ENCODE results near the gene MTMR3.
A peak's percentile ranks its signal among the peaks of the same experiment; 100 is the strongest.

The MTMR3 gene

GRCh38 chr22:30024231-30024630 lies 141.3 kb downstream of the MTMR3 start:
- TF ChIP-seq YY1 (IDR thresholded peaks at IDR 0.05; ENCODE audit: low read depth), result no peak
- no peak for TF ChIP-seq NFIC (IDR thresholded peaks at IDR 0.05)
- no peak for TF ChIP-seq TEAD4 (IDR thresholded peaks at IDR 0.05)
- no peak for TF ChIP-seq EGR1 (IDR thresholded peaks at IDR 0.05)
- TF ChIP-seq CEBPB (IDR thresholded peaks at IDR 0.05), result no peak
- TF ChIP-seq REST (IDR thresholded peaks at IDR 0.05; ENCODE audit: low read depth), result no peak
- no peak for TF ChIP-seq MAX (IDR thresholded peaks at IDR 0.05)
- TF ChIP-seq ZBTB7A (IDR thresholded peaks at IDR 0.05; ENCODE audit: low read depth), result no peak
- no peak for TF ChIP-seq RAD21 (IDR thresholded peaks at IDR 0.05; ENCODE audit: low read depth)
- no peak for TF ChIP-seq EP300 (IDR thresholded peaks at IDR 0.05; ENCODE audit: borderline replicate concordance)
- no peak for TF ChIP-seq USF1 (IDR thresholded peaks at IDR 0.05)
- TF ChIP-seq TAF1 (IDR thresholded peaks at IDR 0.05; ENCODE audit: low read depth), result no peak
- TF ChIP-seq TCF12 (IDR thresholded peaks at IDR 0.05; ENCODE audit: low read depth), result no peak
- TF ChIP-seq FOXM1 (IDR thresholded peaks at IDR 0.05; ENCODE audit: borderline replicate concordance, low read depth), result no peak
- TF ChIP-seq CREB1 (IDR thresholded peaks at IDR 0.05; ENCODE audit: low read depth), result no peak

- TF ChIP-seq REST (IDR thresholded peaks at IDR 0.05; ENCODE audit: low read depth), result no peak
- peak; percentile 42 for TF ChIP-seq TEAD4 (IDR thresholded peaks at IDR 0.05)
- TF ChIP-seq NFIC (IDR thresholded peaks at IDR 0.05), result peak; percentile 71
- peak; percentile 59; the same call in 1 of the 2 replicates for TF ChIP-seq MAX (IDR thresholded peaks at IDR 0.05)
- peak; percentile 63 for TF ChIP-seq USF1 (IDR thresholded peaks at IDR 0.05)
Observed at GRCh38 chr22:30025221-30025620, 142.2 kb downstream of the MTMR3 start.

GRCh38 chr22:30026756-30027155 lies 143.8 kb downstream of the MTMR3 start:
- TF ChIP-seq EGR1 (IDR thresholded peaks at IDR 0.05) (no peak), YY1 (IDR thresholded peaks at IDR 0.05; ENCODE audit: low read depth) (no peak), EP300 (IDR thresholded peaks at IDR 0.05; ENCODE audit: borderline replicate concordance) (no peak), MAX (IDR thresholded peaks at IDR 0.05) (no peak), REST (IDR thresholded peaks at IDR 0.05; ENCODE audit: low read depth) (no peak)

- TF ChIP-seq TEAD4 (IDR thresholded peaks at IDR 0.05) (no peak), EP300 (IDR thresholded peaks at IDR 0.05; ENCODE audit: borderline replicate concordance) (no peak), NFIC (IDR thresholded peaks at IDR 0.05) (no peak), YY1 (IDR thresholded peaks at IDR 0.05; ENCODE audit: low read depth) (no peak), EGR1 (IDR thresholded peaks at IDR 0.05) (no peak), REST (IDR thresholded peaks at IDR 0.05; ENCODE audit: low read depth) (no peak), TAF1 (IDR thresholded peaks at IDR 0.05; ENCODE audit: low read depth) (no peak), RAD21 (IDR thresholded peaks at IDR 0.05; ENCODE audit: low read depth) (no peak), ZBTB7A (IDR thresholded peaks at IDR 0.05; ENCODE audit: low read depth) (no peak), CEBPB (IDR thresholded peaks at IDR 0.05) (no peak), CREB1 (IDR thresholded peaks at IDR 0.05; ENCODE audit: low read depth) (no peak)
Observed at GRCh38 chr22:30027169-30027568, 144.2 kb downstream of the MTMR3 start.

Measured in Ishikawa (cell line).